Measurements from ENCODE around the gene DAB2IP.

DAB2IP gene

GRCh38 chr9:121662359-121662758, 10.9 kb downstream of the DAB2IP start:
- no peak for DNase-seq (ENCODE audit: low read depth in 1 of 2, low spot score in 1 of 2)

- DNase-seq (ENCODE audit: low read depth in 1 of 2, low spot score in 1 of 2): no peak
These were observed 11.6 kb downstream of the DAB2IP start for GRCh38 chr9:121662891-121663580.

DNA sequence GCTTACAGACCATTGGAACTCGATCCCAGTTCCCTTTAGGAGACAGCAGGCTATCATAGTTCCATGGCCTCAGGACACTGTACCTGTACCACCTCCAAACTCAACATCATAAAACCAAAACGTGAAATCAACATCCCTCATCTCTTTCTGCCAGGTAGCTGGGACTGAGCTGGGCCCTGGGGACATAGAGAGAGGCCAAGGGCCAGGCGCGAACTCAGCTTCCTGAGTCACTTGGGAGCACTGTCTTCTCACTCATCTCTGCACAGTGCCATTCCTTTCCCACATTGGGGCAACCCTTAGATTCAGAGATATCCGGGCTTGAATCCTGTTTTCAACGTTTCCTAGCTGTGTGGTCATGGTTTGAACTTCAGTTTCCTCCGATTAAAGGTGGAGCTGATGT, 12.2 kb downstream of the DAB2IP start:
- no peak for DNase-seq (ENCODE audit: low read depth in 1 of 2, low spot score in 1 of 2)

DNA sequence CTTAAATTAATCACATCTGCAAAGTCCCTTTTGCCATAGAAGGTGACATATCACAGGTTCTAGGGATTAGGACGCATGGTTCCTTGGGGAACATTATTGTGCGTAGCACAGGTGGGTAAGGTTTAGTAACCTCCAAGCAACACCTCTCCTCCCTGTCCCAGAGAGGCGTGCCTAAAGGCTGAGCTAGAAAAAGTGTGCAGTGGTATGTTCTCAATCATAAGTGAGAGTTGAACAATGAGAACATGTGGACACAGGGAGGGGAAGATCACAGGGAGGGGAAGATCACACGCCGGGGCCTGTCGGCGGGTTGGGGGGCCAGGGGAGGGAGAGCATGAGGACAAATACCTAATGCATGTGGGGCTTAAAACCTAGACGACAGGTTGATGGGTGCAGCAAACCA, 14.9 kb downstream of the DAB2IP start:
- DNase-seq (ENCODE audit: low read depth in 1 of 2, low spot score in 1 of 2): no peak

DNA sequence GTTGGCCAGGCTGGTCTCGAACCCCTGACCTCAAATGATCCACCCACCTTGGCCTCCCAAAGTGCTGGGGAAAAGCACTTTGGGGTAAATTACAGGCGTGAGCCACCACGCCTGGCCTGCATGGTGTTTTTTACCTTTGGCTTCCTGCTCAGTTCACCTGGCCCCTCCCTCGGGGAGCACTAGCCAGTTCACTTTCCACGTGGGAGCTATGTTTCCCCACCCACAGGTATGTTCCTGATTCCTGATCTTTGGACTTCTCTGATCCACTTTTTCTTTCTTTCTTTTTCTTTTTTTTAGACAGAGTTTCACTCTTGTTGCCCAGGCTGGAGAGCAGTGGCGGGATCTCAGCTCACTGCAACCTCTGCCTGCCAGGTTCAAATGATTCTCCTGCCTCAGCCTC, 15.8 kb downstream of the DAB2IP start:
- no peak for DNase-seq (ENCODE audit: low read depth in 1 of 2, low spot score in 1 of 2)

GRCh38 chr9:121667890-121668289, 16.5 kb downstream of the DAB2IP start:
- DNase-seq (ENCODE audit: low read depth in 1 of 2, low spot score in 1 of 2): no peak

DNA sequence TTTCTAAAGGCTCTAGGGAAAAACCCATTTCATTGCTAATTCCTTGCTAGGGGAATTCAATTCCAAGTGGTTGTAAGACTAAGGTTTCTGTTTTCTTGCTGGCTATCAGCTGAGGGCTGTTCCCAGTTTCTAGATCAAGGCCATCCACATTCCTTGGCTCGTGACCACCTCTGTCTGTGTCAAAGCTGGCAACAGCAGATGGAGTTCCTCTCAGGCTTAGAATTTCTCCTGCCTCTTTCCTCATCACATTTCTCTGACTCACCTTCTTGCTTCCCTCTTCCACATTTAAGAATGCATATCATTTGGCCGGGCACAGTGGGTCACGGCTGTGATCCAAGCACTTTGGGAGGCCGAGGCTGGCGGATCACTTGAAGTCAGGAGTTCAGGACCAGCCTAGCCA, 19.0 kb downstream of the DAB2IP start:
- DNase-seq (ENCODE audit: low read depth in 1 of 2, low spot score in 1 of 2): no peak

DNA sequence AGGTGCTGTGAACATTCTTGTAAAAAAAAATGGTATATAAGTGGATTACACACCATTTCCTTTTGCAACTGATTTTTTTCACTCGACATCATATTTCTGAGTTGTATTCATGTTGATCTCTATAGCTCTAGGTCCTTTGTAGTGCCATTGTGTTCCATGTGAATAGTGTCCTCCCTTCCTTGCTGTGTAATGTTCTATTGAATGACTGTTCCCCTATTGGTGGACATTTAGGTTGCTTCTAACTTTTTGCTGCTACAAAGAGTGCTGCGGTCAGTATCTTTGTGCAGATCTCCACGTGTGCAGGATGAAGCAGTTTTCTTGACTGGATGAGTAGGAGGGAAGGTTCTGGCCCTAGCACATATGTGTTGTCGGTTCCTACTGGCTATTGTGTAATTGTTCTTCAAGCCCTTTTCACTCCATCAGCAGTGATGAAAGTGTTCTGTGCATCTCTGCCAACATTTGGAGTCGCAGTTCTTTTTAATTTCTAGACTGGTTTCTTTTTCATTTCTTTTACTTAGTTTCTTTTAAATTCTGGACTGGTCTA, 20.2 kb downstream of the DAB2IP start:
- DNase-seq (ENCODE audit: low read depth in 1 of 2, low spot score in 1 of 2): no peak

GRCh38 chr9:121672213-121672612, 20.8 kb downstream of the DAB2IP start:
- no peak for DNase-seq (ENCODE audit: low read depth in 1 of 2, low spot score in 1 of 2)

GRCh38 chr9:121672986-121673385, 21.6 kb downstream of the DAB2IP start:
- no peak for DNase-seq (ENCODE audit: low read depth in 1 of 2, low spot score in 1 of 2)

- DNase-seq (ENCODE audit: low read depth in 1 of 2, low spot score in 1 of 2): no peak
These were observed 22.1 kb downstream of the DAB2IP start for GRCh38 chr9:121673576-121673975.

- DNase-seq (ENCODE audit: low read depth in 1 of 2, low spot score in 1 of 2): no peak
These were observed 22.6 kb downstream of the DAB2IP start for GRCh38 chr9:121674017-121674416.

DNA sequence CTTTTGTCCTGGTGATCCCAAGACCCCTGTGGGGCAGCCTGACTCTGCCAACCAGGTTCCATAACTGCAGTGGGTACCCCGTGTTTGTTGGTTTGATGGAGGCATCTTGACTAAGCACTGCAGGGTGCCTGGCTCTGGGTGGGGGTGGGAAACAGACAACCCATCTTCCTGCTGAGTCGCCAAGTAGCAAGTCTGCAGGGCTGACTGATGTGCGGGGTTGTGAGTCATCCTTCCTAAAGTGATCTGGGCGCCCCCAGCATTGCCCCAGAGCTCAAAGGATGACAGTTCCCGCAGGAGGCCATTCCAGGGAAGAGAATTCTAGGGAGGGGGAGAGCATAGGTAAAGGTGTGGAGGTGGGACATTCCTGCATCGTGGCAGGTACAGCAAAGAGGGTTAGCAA, 23.5 kb downstream of the DAB2IP start:
- no peak for DNase-seq (ENCODE audit: low read depth in 1 of 2, low spot score in 1 of 2)

GRCh38 chr9:121675381-121675780, 23.9 kb downstream of the DAB2IP start:
- no peak for DNase-seq (ENCODE audit: low read depth in 1 of 2, low spot score in 1 of 2)

GRCh38 chr9:121675969-121676822, 24.8 kb downstream of the DAB2IP start:
- DNase-seq (ENCODE audit: low read depth in 1 of 2, low spot score in 1 of 2): no peak

GRCh38 chr9:121676926-121677325, 25.5 kb downstream of the DAB2IP start:
- no peak for DNase-seq (ENCODE audit: low read depth in 1 of 2, low spot score in 1 of 2)

DNA sequence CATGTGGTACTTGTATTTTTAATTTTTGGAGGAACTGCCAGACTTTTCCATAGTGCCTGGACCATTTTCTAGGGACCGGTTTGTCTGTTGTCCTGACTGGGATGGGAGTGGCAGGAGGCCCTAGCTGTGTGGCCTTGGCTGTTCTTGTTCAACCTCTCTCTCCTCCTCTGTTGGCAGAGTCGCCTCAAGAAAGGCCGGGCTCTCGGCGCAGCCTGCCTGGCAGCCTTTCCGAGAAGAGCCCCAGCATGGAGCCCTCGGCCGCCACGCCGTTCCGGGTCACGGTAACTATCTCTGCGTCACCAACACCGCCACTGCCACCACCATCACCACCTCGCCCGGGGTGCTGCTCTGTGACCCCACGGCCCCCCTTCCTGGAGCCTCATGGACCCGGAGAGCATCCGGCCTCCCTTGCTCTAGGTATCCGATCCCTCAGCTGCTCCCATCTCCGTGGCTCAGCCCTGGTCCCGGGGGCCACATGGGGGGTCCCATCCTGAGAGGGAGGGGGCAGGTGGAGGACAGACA, 27.1 kb downstream of the DAB2IP start:
- no peak for DNase-seq (ENCODE audit: low read depth in 1 of 2, low spot score in 1 of 2)

DNA sequence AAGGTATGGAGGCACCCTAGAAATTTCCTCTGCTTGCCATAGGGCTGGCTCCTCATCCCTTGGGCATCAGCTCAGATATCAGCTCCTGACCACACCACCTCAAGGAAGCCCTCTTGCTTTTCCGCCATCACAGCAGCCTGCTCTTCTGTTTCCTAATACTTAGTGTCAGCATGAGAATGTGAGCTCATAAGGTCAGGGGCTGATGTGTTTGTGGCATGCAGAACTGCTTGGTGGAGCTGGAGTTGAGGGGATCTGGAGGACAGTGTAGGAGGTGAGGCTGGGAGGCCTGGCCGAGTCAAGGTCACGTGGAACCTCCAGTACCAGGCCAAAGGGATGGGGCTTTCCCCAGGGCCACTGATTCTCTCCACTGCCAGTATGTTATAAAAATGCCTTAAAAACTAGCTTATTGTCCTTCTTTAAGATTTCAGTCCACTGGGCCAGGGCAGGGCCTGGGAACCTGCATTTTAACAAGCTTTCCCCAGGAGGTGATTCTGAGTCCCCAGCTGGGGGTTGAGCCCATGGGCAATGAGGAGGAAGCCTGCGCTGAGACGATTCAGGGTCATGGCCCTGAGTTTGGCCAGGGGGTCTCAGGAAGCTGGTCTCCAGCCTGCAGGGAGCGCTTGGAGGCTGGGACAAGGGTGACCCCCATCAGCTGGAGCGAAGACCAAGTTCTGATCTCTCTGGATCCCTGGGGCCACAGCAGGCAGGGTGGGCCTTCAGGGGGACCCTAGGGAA, 28.6 kb downstream of the DAB2IP start:
- no peak for DNase-seq (ENCODE audit: low read depth in 1 of 2, low spot score in 1 of 2)

- no peak for DNase-seq (ENCODE audit: low read depth in 1 of 2, low spot score in 1 of 2)
These were observed 30.0 kb downstream of the DAB2IP start for GRCh38 chr9:121681404-121681803.

- no peak for DNase-seq (ENCODE audit: low read depth in 1 of 2, low spot score in 1 of 2)
These were observed 30.8 kb downstream of the DAB2IP start for GRCh38 chr9:121682201-121682600.

GRCh38 chr9:121682926-121683515, 31.6 kb downstream of the DAB2IP start:
- DNase-seq (ENCODE audit: low read depth in 1 of 2, low spot score in 1 of 2): no peak

Data from activated T-helper 1 cell treated with anti-CD3 and anti-CD28 coated beads, Interleukin-2, amount 50 U/mL, for 16 hours (primary cell).